Suppressor macrophage treated with lipopolysaccharide for 1 hour (primary cell): ENCODE data around the gene AMDHD2.

Experiments used
- DNase-seq, 3 donors: peaks; one replicate each; pipeline ENCODE4 v3.0.0-alpha.2; 2020 to 2022

Gene AMDHD2

GRCh38 chr16:2483939-2484897, 36.0 kb upstream of the AMDHD2 start:
- no peak for DNase-seq

- DNase-seq = no peak
Observed at GRCh38 chr16:2484898-2485508, 35.2 kb upstream of the AMDHD2 start.

GRCh38 chr16:2485811-2486507, 34.2 kb upstream of the AMDHD2 start:
- no peak for DNase-seq

- peak; percentile 79 to 87 (median 80) for DNase-seq
Observed at GRCh38 chr16:2486645-2487516, 33.3 kb upstream of the AMDHD2 start.

GRCh38 chr16:2487517-2487842, 32.7 kb upstream of the AMDHD2 start:
- DNase-seq = no peak

- DNase-seq = peak; percentile 79 to 87 (median 84)
Observed at GRCh38 chr16:2487903-2488531, 32.2 kb upstream of the AMDHD2 start.

- DNase-seq = no peak
Observed at GRCh38 chr16:2489581-2489980, 30.6 kb upstream of the AMDHD2 start.

- no peak for DNase-seq
Observed at GRCh38 chr16:2490190-2491105, 29.7 kb upstream of the AMDHD2 start.

GRCh38 chr16:2492292-2492691, 27.9 kb upstream of the AMDHD2 start:
- DNase-seq = no peak

GRCh38 chr16:2493605-2494004, 26.6 kb upstream of the AMDHD2 start:
- no peak for DNase-seq

- DNase-seq = no peak
Observed at GRCh38 chr16:2494616-2495015, 25.6 kb upstream of the AMDHD2 start.

- DNase-seq = no peak
Observed at GRCh38 chr16:2495041-2495440, 25.1 kb upstream of the AMDHD2 start.

- no peak for DNase-seq
Observed at GRCh38 chr16:2496223-2497115, 23.7 kb upstream of the AMDHD2 start.

- DNase-seq = no peak
Observed at GRCh38 chr16:2497116-2497630, 23.0 kb upstream of the AMDHD2 start.

- DNase-seq = no peak
Observed at GRCh38 chr16:2497695-2498484, 22.3 kb upstream of the AMDHD2 start.

- no peak for DNase-seq
Observed at GRCh38 chr16:2498531-2499253, 21.5 kb upstream of the AMDHD2 start.

GRCh38 chr16:2499454-2499853, 20.7 kb upstream of the AMDHD2 start:
- no peak for DNase-seq

GRCh38 chr16:2499890-2500429, 20.2 kb upstream of the AMDHD2 start:
- DNase-seq = no peak
